Measurements from ENCODE around the gene ABCA9.

- TF ChIP-seq CTCF (conservative IDR thresholded peaks at IDR 0.05; ENCODE audit: low read depth, low read length), result peak; percentile 51; the same call in 1 of the 2 replicates
- TF ChIP-seq EZH2phosphoT487 (IDR thresholded peaks at IDR 0.05; ENCODE audit: borderline replicate concordance, low read length), result no peak
Observed at GRCh38 chr17:69067274-69068047, 6.7 kb upstream of the ABCA9 start.

Measured in PC-3 (cell line).